ENCODE data around the gene LRFN3. TPM values are rescaled to one million over a fixed set of nuclear protein-coding genes. Genes with fewer than 3 reads are reported as not detected.
"Not testable (repeated sequence)": the region's sequence is repeated elsewhere in the genome, so short reads cannot be mapped to it uniquely, and the experiment has no call there.

Gene LRFN3
- total RNA-seq, 1 donor from 2014 or later, result 8.8 TPM

DNA sequence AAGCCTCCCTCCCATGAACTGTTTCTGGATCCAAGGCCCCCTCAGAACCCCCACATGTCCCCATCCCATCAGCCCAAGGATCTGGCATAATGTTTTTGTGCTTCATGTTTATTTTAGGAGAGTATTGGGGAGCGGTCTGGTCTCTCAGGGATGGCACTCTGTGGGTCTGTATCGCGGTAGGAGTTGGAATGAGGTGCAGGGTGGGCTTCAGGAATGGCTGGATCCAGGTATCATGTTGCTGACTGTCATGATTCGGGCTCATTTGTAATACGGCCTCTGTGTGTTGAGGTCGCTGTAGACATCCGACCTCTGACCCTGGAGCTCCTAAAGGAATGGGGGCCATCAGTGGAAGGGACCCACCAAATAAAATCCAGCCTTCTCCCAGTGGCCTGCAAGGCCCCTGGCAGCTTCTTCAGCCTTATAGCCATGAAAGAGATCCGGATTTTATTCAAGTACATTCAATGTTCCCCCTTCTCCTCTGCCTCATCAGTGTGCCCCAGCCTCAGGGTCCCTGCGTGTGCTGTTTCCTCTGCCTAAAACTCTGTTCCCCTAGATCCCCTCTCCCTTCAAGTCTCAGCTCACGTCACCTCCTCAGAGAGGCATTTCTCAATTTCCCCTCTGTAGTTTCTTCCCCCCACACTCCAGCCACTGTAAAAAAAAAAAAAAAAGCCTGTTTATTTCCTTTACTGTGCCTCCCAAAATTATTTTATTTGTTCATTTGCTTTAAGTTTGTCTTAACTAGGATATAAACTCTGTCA, 31.7 kb upstream of the LRFN3 start:
- intact Hi-C loops (cut with DNase I), result no loop called here
- DNase-seq (ENCODE audit: low spot score), result no peak

DNA sequence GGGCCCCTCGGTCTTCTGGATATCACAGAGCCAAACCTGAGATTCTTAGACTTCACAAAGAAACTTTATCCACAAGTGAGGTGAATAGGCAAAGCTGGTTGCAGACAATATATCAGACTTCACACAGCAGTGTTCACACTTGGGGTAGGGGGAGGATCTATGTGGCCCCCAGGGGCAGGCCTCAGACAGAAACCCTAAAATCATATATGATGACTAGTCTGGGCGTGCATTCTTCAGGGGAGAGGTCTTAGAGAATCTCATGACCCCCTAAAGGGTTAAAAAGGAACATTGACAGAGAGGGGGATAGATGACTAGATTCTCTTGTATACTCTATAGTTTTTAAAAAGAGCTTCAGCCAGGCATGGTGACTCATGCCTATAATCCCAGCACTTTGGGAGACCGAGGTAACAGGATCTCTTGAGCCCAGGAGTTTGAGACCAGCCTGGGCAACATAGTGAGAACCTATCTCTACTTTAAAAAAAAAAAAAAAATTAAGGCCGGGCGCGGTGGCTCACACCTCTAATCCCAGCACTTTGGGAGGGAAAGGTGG, 30.9 kb upstream of the LRFN3 start:
- DNase-seq (ENCODE audit: low spot score), result no peak
- intact Hi-C loops (cut with DNase I), result no loop called here

DNA sequence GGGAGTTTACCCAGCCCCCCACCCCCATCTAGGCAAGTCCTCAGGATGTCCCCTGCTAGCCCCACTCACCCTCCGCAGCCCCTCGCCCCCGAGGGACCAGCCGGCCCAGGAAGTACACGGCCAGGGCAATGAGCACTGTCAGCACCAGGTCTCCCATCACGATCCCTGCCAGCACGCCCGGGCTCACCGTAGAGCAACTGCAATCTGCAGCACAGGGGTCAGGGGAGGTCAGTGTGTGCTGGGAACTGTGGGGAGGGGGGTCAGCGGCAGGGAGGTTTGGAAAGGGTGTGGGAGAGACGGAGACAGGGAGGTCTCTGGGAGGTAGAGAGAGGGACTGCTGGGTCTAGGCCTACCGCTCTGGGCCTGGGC, 28.8 kb upstream of the LRFN3 start:
- no peak for DNase-seq (ENCODE audit: low spot score)
- intact Hi-C loops (cut with DNase I), result no loop called here

DNA sequence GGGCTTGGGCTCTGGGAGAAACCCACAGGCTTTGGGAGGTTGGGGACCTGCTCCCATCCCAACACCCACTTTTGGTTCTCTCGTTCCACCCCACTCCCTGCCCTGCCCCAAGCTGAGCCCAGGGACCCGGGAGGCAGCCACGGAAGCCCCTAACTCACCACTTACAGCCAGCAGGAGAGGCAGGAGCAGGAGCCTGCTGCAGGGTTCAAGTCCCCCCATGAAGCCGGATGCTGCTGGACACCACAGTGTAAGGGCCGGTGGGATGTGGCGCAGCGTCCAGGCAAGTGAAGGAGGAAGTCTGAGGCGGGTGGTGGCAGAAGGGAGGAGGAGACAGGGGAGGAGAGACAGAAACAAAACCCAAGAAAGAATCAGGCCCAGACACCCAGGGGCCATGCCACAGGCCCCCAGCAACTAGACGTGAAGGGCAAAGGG, 28.1 kb upstream of the LRFN3 start, which contains the start of gene TYROBP:
Gene TYROBP (minus strand): TSS at position 286 of the 432 bp plus-strand sequence. CDS start 67 bp downstream, at position 219.
- peak; percentile 84 for DNase-seq (ENCODE audit: low spot score)
- intact Hi-C loops (cut with DNase I), result no loop called here

DNA sequence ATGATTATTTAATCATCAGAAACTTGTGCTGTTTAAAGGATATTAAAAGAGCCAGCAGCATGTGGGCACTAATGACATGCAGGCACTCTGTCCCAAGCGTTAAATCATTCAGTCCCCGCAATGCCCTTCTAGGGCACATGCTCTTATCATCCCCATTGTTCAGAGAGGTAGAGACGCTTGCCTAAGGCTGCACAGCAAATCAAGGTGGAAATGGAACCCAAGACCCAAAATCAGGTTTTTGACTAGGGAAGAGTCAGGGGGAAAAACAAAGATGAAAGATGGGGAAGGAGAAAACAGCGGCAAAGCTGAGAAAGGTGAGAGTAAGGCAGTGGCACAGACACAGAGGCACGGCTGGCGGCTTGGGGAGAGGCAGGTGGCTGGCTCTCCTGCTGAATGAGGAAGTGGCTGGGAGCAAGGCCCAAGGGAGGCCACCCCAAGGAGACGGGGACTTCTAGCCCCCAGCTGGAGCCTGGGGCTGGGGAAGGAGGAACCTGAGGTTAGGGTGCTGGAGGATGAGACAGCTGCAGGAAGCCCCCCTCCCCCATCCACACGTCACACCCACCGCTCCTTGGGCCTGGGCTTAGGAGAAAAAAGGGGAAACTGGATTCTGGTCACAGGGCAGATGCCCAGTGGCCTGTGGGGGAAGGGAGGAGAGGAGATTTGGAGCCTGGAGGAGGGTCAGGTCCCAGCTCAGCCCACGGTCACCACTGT, 27.0 kb upstream of the LRFN3 start:
- peak; percentile 94 for DNase-seq (ENCODE audit: low spot score)
- intact Hi-C loops (cut with DNase I), result no loop called here

DNA sequence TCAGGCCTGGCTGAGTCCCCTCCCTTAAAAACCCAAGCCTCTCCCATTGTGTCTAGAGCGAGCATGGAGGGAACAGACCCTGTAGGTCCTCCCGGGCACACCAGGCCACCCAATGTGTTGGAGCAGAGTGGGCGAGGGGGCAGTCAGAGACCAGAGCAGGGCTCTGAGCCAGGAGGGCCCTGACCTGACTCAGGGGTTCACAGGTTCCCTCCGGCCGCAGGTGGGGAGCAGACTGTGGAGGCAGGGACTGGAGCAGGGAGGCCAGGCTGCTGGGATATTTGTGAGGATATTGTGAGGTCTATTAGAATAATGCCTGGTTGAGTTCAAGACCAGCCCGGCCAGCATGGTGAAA, 26.5 kb upstream of the LRFN3 start:
- intact Hi-C loops (cut with DNase I), result no loop called here
- DNase-seq (ENCODE audit: low spot score), result no peak

DNA sequence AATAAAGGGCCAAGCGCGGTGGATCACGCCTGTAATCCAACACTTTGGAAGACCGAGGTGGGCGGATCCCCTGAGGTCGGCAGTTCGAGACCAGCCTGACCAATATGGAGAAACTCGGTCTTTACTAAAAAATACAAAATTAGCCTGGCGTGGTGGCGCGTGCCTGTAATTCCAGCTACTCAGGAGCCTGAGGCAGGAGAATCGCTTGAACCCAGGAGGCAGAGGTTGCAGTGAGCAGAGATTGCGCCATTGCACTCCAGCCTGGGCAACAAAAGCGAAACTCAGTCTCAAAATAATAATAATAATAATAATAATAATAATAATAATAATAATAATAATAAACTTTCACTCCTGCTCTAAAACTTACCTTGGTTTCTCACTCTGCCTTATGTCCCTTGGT, 25.8 kb upstream of the LRFN3 start:
- DNase-seq (ENCODE audit: low spot score); intact Hi-C loops (cut with DNase I): not testable (repeated sequence)

DNA sequence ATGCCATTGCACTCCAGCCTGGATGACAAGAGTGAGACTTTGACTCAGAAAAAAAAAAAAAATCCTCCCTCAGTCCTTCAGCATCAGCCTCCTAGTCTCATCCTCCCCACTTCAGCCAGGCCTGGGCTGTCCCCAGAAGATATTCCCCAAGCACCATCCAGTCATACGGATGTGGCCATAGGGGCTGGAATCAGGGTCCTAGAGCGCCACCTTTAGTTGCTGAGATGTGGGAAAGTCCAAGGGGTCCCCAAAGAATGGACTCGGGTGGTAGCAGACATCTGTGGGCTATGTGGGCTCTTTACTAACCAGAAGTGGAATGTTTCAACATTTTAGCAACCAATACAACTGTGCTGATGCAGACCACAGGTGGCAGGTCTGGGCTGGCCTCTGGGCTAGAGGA, 25.0 kb upstream of the LRFN3 start:
- DNase-seq (ENCODE audit: low spot score), result no peak
- intact Hi-C loops (cut with DNase I), result no loop called here

DNA sequence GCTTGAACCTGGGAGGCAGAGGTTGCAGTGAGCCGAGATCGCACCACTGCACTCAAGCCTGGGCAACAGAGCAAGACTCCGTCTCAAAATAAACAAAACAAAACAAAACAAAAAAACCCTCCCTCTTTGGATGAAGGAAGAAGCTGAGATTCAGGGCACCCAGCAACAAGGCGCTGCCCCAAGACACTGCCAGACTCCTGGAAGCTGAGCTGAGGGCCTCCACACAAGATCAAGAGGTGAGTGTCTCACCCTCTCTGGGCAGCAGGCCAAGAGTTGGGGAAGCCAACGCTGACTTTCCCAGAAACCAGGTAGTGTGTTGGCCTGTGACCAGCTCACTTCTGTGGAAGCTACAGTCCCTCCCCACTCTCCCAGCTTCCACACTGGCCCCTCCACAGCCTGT, 24.4 kb upstream of the LRFN3 start:
- no peak for DNase-seq (ENCODE audit: low spot score)
- intact Hi-C loops (cut with DNase I), result no loop called here

DNA sequence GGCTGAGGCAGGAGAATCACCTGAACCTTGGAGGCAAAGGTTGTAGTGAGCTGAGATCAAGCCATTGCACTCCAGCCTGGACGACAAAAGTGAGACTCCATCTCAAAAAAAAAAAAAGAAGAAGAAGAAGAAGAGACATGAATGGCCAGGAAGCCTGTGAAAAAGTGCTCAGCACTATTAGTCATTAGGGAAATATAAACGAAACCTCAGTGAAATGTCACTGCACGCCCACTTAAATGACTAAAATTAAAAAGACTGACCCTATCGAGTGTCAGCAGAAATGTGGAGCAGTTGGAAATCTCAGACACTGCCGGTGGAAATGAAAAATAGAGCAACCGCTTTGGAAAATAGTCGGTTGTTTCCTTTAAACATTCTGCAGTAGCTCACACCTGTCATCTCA, 22.6 kb upstream of the LRFN3 start:
- intact Hi-C loops (cut with DNase I), result no loop called here
- DNase-seq (ENCODE audit: low spot score), result no peak

DNA sequence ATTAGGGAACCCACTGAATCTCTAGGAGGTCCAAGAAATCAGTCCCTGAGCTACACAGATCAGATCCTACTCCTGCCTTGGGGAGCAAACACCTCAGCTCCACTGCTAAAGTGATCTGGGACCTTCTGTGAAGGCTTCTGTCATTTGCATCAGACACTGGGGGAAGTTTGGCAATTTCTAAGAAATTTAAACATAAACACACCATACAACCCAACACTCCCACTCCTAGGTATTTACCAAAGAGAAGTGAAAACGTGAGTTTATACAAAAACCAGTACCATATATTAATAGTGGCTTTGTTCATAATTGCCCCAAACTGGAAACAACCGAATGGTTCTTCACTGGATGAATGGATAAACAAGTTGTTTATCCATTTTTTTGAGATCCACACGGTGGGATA, 20.7 kb upstream of the LRFN3 start:
- no peak for DNase-seq (ENCODE audit: low spot score)
- intact Hi-C loops (cut with DNase I), result no loop called here

DNA sequence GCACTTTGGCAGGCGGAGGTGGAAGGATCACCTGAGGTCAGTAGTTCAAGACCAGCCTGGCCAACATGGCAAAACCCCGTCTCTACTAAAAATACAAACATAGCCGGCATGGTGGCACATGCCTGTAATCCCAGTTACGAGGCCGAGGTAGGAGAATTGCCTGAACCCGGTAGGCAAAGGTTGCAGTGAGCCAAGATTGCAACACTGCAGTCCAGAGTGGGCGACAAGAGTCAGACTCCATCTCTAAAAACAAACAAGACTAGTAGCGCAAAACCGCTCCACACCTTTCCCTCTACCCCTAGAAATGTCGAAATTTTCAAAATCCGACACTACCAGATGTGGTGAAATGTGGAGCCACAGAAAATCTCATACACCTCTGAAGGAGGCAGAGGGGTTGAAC, 16.9 kb upstream of the LRFN3 start:
- intact Hi-C loops (cut with DNase I), result no loop called here
- DNase-seq (ENCODE audit: low spot score), result no peak

DNA sequence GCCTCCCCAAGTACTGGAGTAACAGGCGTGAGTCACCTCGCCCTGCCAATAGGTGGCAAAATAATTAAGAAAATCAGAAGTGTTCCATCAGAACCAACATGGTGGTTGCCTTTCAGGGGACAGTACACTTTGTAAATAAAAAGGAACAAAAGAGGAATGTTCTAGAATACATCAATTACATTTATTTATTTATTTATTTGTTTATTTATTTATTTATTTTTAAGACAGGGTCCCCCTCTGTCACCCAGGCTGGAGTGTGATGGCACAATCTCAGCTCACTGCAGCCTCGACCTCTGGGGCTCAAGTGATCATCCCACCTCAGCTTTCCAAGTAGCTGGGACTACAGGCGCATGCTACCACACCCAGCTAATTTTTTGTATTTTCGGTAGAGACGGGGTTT, 15.2 kb upstream of the LRFN3 start:
- intact Hi-C loops (cut with DNase I), result no loop called here
- DNase-seq (ENCODE audit: low spot score), result no peak

DNA sequence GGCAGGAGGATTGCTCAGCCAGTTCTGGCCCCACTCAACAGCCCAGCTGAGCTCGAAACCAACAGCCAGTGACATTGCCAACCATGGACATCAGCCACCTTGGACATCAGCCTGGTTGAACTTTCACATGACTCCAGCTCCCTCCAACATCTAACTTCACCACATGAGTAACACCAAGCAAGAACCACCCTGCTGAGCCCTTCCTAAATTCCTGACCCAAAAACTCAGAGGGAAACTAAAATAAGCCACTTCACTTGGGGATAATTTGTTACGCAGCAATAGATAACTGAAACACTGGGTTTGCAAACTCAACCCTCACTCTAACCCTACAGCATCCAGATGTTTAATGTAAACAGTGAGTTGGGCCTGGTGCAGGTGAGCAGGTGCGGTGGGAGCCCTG, 10.7 kb upstream of the LRFN3 start:
- intact Hi-C loops (cut with DNase I), result no loop called here

DNA sequence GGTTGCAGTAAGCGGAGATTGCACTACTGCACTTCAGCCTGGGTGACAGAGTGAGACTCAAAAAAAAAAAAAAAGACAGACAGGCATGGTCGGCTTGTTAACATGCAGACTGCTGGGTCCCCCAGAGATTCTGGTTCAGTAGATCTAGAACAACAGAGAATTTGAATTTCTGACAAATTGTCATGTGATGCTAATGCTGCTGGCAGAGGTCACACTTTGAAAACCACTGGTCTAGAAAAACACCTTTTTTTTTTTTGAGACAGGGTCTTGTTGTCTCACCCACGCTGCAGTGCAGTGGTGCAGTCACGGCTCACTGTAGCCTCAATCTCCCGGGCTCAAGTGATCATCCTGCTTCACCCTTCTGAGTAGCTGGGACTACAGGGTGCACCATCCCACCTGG, 7.7 kb upstream of the LRFN3 start:
- DNase-seq (ENCODE audit: low spot score), result no peak
- intact Hi-C loops (cut with DNase I), result no loop called here

More for the DNA sequence above, 10.7 kb upstream of the LRFN3 start:
- DNase-seq (ENCODE audit: low spot score), result no peak

DNA sequence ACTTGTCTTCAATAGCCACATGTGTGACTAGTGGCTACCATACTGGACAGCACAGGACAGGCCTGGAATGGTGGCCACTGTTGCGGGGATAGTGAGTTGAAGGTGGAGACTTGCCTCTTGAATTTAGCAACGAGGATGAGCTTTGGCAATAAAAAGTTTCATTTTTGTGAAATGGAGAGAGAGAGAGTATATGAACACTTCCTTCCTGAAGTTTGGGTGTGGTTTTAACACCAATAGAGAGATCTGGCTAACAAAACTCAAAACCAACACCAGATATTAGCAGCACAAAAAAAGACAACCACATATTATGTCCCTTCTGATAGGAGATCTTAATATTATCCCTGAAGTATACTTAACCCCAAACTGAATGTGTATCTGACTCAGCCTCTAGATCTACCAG, 6.3 kb upstream of the LRFN3 start:
- intact Hi-C loops (cut with DNase I), result loop anchor here (2.0 kb wide), 3 partner anchors 31 to 235 kb away; partner anchors contain the start of genes PSENEN and U2AF1L4
- DNase-seq (ENCODE audit: low spot score), result no peak

DNA sequence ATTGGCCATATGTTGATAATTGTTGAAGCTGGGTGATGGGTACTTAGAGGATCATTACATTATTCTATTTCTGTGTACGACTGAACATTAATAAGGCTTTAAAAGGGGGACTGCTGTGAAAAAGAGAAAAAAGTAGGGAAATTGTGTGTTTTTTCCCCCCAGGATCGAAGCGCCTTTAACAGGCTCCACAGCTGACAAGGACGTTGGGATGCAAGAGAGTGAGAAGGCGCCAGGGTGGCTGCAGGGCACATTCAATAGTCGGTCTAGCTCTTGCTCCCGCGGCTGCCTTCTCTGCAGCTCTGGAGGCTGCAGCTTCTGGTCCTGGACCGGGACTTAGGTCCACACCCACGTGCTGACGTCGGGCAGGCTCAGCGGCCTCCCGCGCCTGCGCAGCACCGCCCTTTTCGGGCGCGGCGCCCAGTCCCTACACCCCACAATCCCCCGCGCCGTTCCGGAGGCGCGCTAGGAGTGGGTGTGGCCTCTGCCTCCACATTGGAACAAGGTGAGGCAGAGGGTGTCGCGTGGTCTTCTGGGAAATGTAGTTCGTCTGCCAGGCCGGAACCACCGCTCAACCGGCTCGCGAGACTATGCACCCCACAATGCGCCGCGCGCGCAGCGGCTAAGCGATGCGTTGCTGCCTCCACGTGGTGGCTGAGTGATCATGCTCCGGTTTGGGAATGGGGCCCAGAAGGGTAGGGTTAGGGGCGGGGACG, 4.9 kb upstream of the LRFN3 start:
- intact Hi-C loops (cut with DNase I), result loop anchor here (1.0 to 2.0 kb wide), 5 partner anchors 33 to 237 kb away; partner anchors contain the start of genes PSENEN and U2AF1L4
- DNase-seq (ENCODE audit: low spot score), result peak; percentile 100

DNA sequence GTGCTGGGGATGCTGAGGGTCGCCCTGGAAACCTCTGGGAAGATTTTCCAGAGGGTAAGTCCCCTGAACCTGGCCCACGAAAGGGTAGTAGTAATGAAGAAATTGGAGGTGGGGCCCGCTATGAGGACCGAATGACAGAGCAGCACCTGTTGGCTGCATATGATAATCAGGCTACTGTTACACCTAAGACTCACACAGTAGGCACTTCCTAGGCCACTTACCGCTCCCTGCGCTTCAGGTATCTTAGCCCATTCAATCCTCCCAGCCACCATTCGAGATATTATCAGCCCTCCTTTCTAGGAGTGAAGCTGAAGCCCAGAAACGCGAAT, 4.3 kb upstream of the LRFN3 start:
- intact Hi-C loops (cut with DNase I), result loop anchor here (1.0 to 2.0 kb wide), 5 partner anchors 33 to 237 kb away; partner anchors contain the start of genes PSENEN and U2AF1L4
- no peak for DNase-seq (ENCODE audit: low spot score)

DNA sequence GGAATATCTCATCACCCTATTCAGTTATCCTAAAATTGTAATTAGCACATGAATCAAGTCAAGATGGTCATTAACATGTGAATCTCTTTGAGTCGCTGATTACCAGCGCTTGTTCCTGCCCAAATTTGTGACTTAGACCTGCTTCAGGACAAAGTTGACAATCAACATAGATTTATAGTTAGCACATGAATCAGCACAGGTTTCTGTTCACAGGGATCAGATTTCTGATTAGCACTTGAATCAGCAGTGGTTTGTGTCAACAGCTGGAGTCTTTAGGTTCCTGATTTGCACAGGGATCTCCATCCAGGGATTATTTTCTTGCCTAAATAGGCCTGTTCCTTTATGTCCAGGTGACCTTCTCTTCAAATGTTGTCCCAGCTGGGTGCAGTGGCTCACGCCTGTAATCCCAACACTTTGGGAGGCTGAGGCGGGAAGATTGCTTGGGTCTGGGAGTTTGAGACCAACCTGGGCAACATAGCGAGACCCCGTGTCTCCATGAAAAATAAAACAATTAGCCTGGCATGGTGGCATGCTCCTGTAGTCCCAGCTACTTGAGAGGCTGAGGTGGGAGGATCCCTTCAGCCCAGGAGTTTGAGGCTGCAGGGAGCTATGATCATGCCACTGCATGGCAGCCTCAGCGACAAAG, 3.8 kb upstream of the LRFN3 start:
- intact Hi-C loops (cut with DNase I), result no loop called here
- DNase-seq (ENCODE audit: low spot score), result no peak

DNA sequence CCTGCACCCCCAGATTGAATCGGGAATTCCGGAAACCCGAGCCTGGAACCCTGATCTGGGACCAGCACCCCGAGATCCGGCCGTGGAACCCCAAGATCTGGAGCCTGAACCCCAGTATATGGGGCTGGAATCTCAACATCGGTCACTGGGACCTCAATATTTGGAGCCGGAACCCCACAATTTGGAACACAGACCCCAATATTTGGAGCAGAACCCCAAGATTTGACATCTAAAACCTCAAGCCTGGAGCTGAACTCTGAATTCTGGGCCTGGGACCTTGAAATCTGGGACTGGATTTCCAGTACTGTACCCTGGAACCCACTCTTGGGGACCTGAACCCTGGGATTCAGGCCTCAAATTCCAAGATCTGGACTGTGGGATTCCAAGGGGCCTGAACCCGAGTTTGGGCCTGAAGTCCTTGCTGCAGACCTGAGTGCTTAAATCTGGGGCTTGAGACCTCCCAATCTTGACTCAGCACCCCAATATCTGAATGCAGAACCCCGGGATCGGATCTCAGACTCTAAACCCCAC, 629 bp downstream of the LRFN3 start:
- intact Hi-C loops (cut with DNase I), result no loop called here

More for the DNA sequence above, 629 bp downstream of the LRFN3 start:
- DNase-seq (ENCODE audit: low spot score), result no peak
